ENCODE measurements around the gene ARHGEF12.

The ARHGEF12 gene

GRCh38 chr11:120536091-120536796 is 200.0 kb downstream of the ARHGEF12 start:
- Mint-ChIP-seq H3K36me3 (ENCODE audit: low read depth) (no peaks in the 10 kb centered on the region), H3K4me3 (no peak overlapping the region), H3K27me3 (peaks cover 24% of the 10 kb centered on the region), H3K4me1 (ENCODE audit: low read depth) (no peaks in the 10 kb centered on the region), H3K9me3 (no peaks in the 10 kb centered on the region), H3K27ac (no peak overlapping the region)
- DNase-seq: no peak

GRCh38 chr11:120536797-120537169 is 200.6 kb downstream of the ARHGEF12 start:
- Mint-ChIP-seq H3K27ac (no peak overlapping the region), H3K9me3 (no peaks in the 10 kb centered on the region), H3K36me3 (ENCODE audit: low read depth) (no peaks in the 10 kb centered on the region)

GRCh38 chr11:120537996-120538395 is 201.8 kb downstream of the ARHGEF12 start:
- Mint-ChIP-seq H3K27ac (no peak overlapping the region), H3K9me3 (no peaks in the 10 kb centered on the region), H3K4me3 (no peak overlapping the region)

More at GRCh38 chr11:120536797-120537169, 200.6 kb downstream of the ARHGEF12 start:
- no peaks in the 10 kb centered on the region for H3K4me1 Mint-ChIP-seq (ENCODE audit: low read depth)
- no peak overlapping the region for H3K4me3 Mint-ChIP-seq
- DNase-seq: no peak
- peaks cover 24% of the 10 kb centered on the region for H3K27me3 Mint-ChIP-seq

GRCh38 chr11:120538707-120539106 is 202.5 kb downstream of the ARHGEF12 start:
- DNase-seq: no peak
- Mint-ChIP-seq H3K27me3 (peaks cover 17% of the 10 kb centered on the region), H3K27ac (no peak overlapping the region), H3K4me1 (ENCODE audit: low read depth) (no peaks in the 10 kb centered on the region), H3K36me3 (ENCODE audit: low read depth) (no peaks in the 10 kb centered on the region), H3K9me3 (no peaks in the 10 kb centered on the region), H3K4me3 (no peak overlapping the region)

More at GRCh38 chr11:120537996-120538395, 201.8 kb downstream of the ARHGEF12 start:
- no peak for DNase-seq
- Mint-ChIP-seq H3K4me1 (ENCODE audit: low read depth) (no peaks in the 10 kb centered on the region), H3K27me3 (peaks cover 18% of the 10 kb centered on the region), H3K36me3 (ENCODE audit: low read depth) (no peaks in the 10 kb centered on the region)

Data from activated T-cell treated with anti-CD3 and anti-CD28 coated beads, Interleukin-2, amount 50 U/mL, for 24 hours (primary cell).